CD14-positive monocyte (primary cell): ENCODE results near the gene BCAP29. TPM values are rescaled to one million over a fixed set of nuclear protein-coding genes. Genes with fewer than 3 reads are reported as not detected.

Experiments
- DNase-seq, 3 donors: peaks; one replicate each; pipeline ENCODE4 v3.0.0-alpha.2; 2011 to 2022
- H2AFZ ChIP-seq: 2 replicates; pipeline ENCODE4 v1.6.0; 2012; ENCODE audit warnings: mild to moderate bottlenecking, low read depth, low read length, inconsistent platforms; ENCODE audit not compliant: insufficient read depth, poor library complexity, severe bottlenecking
- H3K27ac ChIP-seq, 2 donors: 1 replicate in 1 of 2; 2 replicates in 1 of 2; pipeline ENCODE4 v1.5.1; 2012 to 2013; ENCODE audit warnings: low read length in 2 of 2, control low read depth in 1 of 2, inconsistent platforms in 1 of 2, low read depth in 1 of 2, mild to moderate bottlenecking in 1 of 2
- H3K27me3 ChIP-seq, 2 donors: one replicate each; pipeline versions ENCODE4 v1.6.0 to v1.6.1; 2011 to 2013; ENCODE audit warnings: low read length in 2 of 2; ENCODE audit not compliant: control insufficient read depth in 2 of 2, insufficient read depth in 2 of 2
- H3K36me3 ChIP-seq, 2 donors: replicated peaks in 1 of 2; 1 replicate in 1 of 2; 2 replicates in 1 of 2; pipeline versions ENCODE4 v1.5.1 to v1.6.1; 2012 to 2013; ENCODE audit warnings: low read length in 2 of 2, control low read depth in 1 of 2, inconsistent platforms in 1 of 2, mild to moderate bottlenecking in 1 of 2; ENCODE audit not compliant: insufficient read depth in 2 of 2, control insufficient read depth in 1 of 2
- H3K4me1 ChIP-seq, 2 donors: 1 replicate in 1 of 2; 2 replicates in 1 of 2; pipeline versions ENCODE4 v1.5.1 to v1.6.1; 2012 to 2013; ENCODE audit warnings: low read length in 2 of 2, control low read depth in 1 of 2, inconsistent platforms in 1 of 2, mild to moderate bottlenecking in 1 of 2, moderate library complexity in 1 of 2; ENCODE audit not compliant: insufficient read depth in 2 of 2, control insufficient read depth in 1 of 2
- H3K4me2 ChIP-seq: replicated peaks from 2 replicates; pipeline ENCODE3; 2012; ENCODE audit warnings: low read length, moderate library complexity, mild to moderate bottlenecking; ENCODE audit not compliant: poor library complexity, severe bottlenecking; ENCODE audit errors: extremely low read depth
- H3K4me3 ChIP-seq, 3 experiments: fragments of 200-600 bp in 1 of 3; sonication (generic) in 1 of 3; replicated peaks in 1 of 3; 1 replicate in 2 of 3; 2 replicates in 1 of 3; pipeline ENCODE4 v1.5.1; 2011 to 2013; ENCODE audit warnings: low read length in 3 of 3, mild to moderate bottlenecking in 3 of 3, control low read depth in 2 of 3, low read depth in 2 of 3, inconsistent platforms in 1 of 3, moderate library complexity in 1 of 3
- H3K79me2 ChIP-seq: 2 replicates; pipeline ENCODE4 v1.6.0; 2012; ENCODE audit warnings: mild to moderate bottlenecking, control low read depth, inconsistent platforms, low read length, moderate library complexity; ENCODE audit not compliant: insufficient read depth
- H3K9ac ChIP-seq: 2 replicates; pipeline ENCODE4 v1.6.0; 2017; ENCODE audit warnings: low read length, mild to moderate bottlenecking; ENCODE audit not compliant: insufficient read depth, poor library complexity, severe bottlenecking
- H3K9me3 ChIP-seq, 2 donors: replicated peaks in 1 of 2; 1 replicate in 1 of 2; 2 replicates in 1 of 2; pipeline versions ENCODE4 v1.5.1 to v1.6.1; 2012 to 2013; ENCODE audit warnings: low read length in 2 of 2, control low read depth in 1 of 2; ENCODE audit not compliant: control insufficient read depth in 1 of 2, insufficient read depth in 1 of 2
- H4K20me1 ChIP-seq: 2 replicates; pipeline ENCODE4 v1.6.0; 2012; ENCODE audit warnings: mild to moderate bottlenecking, low read length, control low read depth, moderate library complexity; ENCODE audit not compliant: insufficient read depth
- H3K27ac Mint-ChIP-seq, 7 donors: one replicate each; pipeline ENCODE4 v1.8.0; 2020; ENCODE audit warnings: mild to moderate bottlenecking in 7 of 7, mixed read lengths in 7 of 7, moderate library complexity in 6 of 7, inconsistent platforms in 2 of 7
- H3K27me3 Mint-ChIP-seq, 3 donors: one replicate each; pipeline ENCODE4 v1.8.0; 2021 to 2022; ENCODE audit warnings: low read depth in 3 of 3, mild to moderate bottlenecking in 3 of 3, mixed read lengths in 3 of 3, moderate library complexity in 3 of 3, inconsistent platforms in 1 of 3
- H3K36me3 Mint-ChIP-seq, 2 donors: one replicate each; pipeline ENCODE4 v1.8.0; 2020; ENCODE audit warnings: mixed read lengths in 2 of 2, inconsistent platforms in 1 of 2, mild to moderate bottlenecking in 1 of 2
- H3K4me1 Mint-ChIP-seq: one replicate; pipeline ENCODE4 v1.8.0; 2020; ENCODE audit warnings: mild to moderate bottlenecking, mixed read lengths
- H3K4me3 Mint-ChIP-seq, 2 donors: one replicate each; pipeline ENCODE4 v1.8.0; 2020; ENCODE audit warnings: mild to moderate bottlenecking in 2 of 2, mixed read lengths in 2 of 2, moderate library complexity in 1 of 2
- H3K9me3 Mint-ChIP-seq, 7 donors: one replicate each; pipeline ENCODE4 v1.8.0; 2020 to 2022; ENCODE audit warnings: mixed read lengths in 7 of 7, mild to moderate bottlenecking in 6 of 7, moderate library complexity in 6 of 7, inconsistent platforms in 2 of 7
- CTCF ChIP-seq: fragments of 200-600 bp; IDR thresholded peaks from one replicate; pipeline ENCODE4 v1.8.0; 2022; ENCODE audit warnings: antibody characterized with exemption, mild to moderate bottlenecking
- WGBS: methylation state at CpG from one replicate; pipeline ENCODE4 v1.1.5; 2013; ENCODE audit warnings: missing lambda C conversion rate; ENCODE audit not compliant: insufficient coverage; 5-methylcytosine and 5-hydroxymethylcytosine counted together
- intact Hi-C, 2 donors: fragments of 100-400 bp; cut with micrococcal nuclease; formaldehyde crosslinking; loops; one replicate each; pipeline versions ENCODE4 v1.15.0 to v1.15.1; 2023
- polyA plus RNA-seq, 3 donors: library from polyadenylated mRNA; depleted of rRNA in 1 of 3; unstranded in 2 of 3; stranded (reverse) in 1 of 3; fragments of 300-500 nt in 2 of 3; fragments of >200 nt in 1 of 3; fragmentation: Illumina TruSeq in 2 of 3; gene quantifications; 1 replicate in 2 of 3; 2 replicates in 1 of 3; pipeline ENCODE4 v1.2.3, GENCODE V29; 2012 to 2021

BCAP29 gene
- polyA plus RNA-seq, 3 donors, result 35.2 to 76.0 (median 58.8) TPM

GRCh38 chr7:107610323-107610722, 30.3 kb downstream of the BCAP29 start:
- TF ChIP-seq CTCF, result no peak
- peaks cover 22 to 47% of the 10 kb centered on the region in 2 donors for H3K36me3 ChIP-seq
- no peak overlapping the region for H3K9ac ChIP-seq
- no peaks in the 10 kb centered on the region for H3K9me3 ChIP-seq
- Mint-ChIP-seq H3K27ac (no peak overlapping the region), H3K36me3 (peaks cover 33 to 49% of the 10 kb centered on the region in 2 donors), H3K4me3 (no peak overlapping the region), H3K4me1 (no peaks in the 10 kb centered on the region), H3K27me3 (no peaks in the 10 kb centered on the region), H3K9me3 (no peaks in the 10 kb centered on the region)
- H4K20me1 ChIP-seq, result no peaks in the 10 kb centered on the region
- intact Hi-C loops, result no loop called here
- no peaks in the 10 kb centered on the region for H3K27me3 ChIP-seq
- no peak overlapping the region for H3K4me3 ChIP-seq
- H3K27ac ChIP-seq, result no peak overlapping the region
- H3K4me2 ChIP-seq, result no peak overlapping the region
- WGBS, result no CpG with 5 or more reads among the region's 1 CpG
- H3K79me2 ChIP-seq, result no peaks in the 10 kb centered on the region
- H2AFZ ChIP-seq, result no peak overlapping the region
- H3K4me1 ChIP-seq, result no peaks in the 10 kb centered on the region
- DNase-seq, result no peak

DNA sequence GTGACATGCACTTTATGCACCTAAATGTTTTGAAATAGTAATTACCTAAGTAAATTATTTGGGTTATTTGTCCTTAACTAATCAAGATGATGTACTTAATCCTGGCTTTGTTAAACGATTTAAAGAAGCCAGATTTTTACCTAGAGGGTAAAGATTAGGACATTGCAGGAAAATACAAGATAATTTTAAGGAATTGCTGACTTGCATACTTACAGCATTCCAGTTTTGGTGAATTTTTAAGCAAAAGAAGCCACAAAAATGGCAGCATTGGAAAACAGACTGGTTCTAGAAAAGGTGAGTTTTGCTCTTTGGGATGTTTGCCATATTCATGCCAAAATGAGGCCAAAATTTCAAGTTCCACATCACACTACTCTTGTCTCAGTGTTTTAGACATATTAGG, 33.4 kb downstream of the BCAP29 start:
- Mint-ChIP-seq H3K36me3 (peaks cover 48 to 57% of the 10 kb centered on the region in 2 donors), H3K27ac (no peak overlapping the region), H3K4me1 (no peaks in the 10 kb centered on the region), H3K9me3 (no peaks in the 10 kb centered on the region), H3K4me3 (no peak overlapping the region), H3K27me3 (no peaks in the 10 kb centered on the region)
- no peak for TF ChIP-seq CTCF
- no peak for DNase-seq
- H3K27ac ChIP-seq, result no peak overlapping the region
- H3K27me3 ChIP-seq, result no peaks in the 10 kb centered on the region
- H3K36me3 ChIP-seq, result peaks cover 27 to 69% of the 10 kb centered on the region in 2 donors
- no peaks in the 10 kb centered on the region for H3K79me2 ChIP-seq
- H3K9ac ChIP-seq, result no peak overlapping the region
- intact Hi-C loops, result no loop called here
- H2AFZ ChIP-seq, result no peak overlapping the region
- H4K20me1 ChIP-seq, result no peaks in the 10 kb centered on the region
- no peaks in the 10 kb centered on the region for H3K4me1 ChIP-seq
- H3K4me3 ChIP-seq, result no peak overlapping the region
- H3K4me2 ChIP-seq, result no peak overlapping the region
- no CpG with 5 or more reads among the region's 1 CpG for WGBS
- no peaks in the 10 kb centered on the region for H3K9me3 ChIP-seq
